GM12872 (cell line): ENCODE measurements around the gene CXXC5.

Experiments
- TF ChIP-seq, protein P1 (sequence below): IDR thresholded peaks from 3 replicates; pipeline ENCODE4 v1.5.1; 2011; ENCODE audit warnings: low read depth, mild to moderate bottlenecking, low read length, moderate library complexity; ENCODE audit not compliant: insufficient read depth

CXXC5 gene

DNA sequence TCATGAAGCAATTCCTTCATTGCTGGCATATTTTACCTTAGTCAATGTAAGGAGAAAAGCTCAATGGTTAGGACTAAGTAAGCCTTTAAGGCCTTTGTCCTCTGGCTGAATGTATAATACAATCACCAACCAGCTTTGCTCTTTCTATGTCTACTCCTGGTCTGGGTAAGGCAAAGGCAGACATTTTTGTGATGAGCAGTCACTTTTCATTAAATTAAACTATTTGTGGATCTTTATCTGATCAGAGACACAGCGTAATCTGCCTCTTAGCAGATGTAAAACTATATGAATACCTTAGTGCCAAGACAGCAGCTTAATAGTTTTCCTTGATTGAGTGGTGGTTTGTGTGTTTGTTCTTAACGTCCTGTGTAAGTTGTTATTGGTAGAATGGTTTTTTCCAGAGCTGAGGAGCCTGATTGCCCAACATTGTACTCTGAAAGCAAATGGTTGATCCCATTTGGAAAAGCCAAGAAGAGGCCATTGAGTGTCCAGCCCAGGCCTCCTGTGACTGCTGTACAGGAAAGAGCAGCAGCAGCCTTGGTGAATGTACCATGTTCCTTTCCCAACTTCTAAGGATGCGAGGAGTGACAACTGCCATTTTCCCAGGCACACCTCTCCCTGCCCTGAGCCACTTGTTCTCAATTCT is 16.5 kb upstream of the CXXC5 start:
- TF ChIP-seq, protein P1, sequence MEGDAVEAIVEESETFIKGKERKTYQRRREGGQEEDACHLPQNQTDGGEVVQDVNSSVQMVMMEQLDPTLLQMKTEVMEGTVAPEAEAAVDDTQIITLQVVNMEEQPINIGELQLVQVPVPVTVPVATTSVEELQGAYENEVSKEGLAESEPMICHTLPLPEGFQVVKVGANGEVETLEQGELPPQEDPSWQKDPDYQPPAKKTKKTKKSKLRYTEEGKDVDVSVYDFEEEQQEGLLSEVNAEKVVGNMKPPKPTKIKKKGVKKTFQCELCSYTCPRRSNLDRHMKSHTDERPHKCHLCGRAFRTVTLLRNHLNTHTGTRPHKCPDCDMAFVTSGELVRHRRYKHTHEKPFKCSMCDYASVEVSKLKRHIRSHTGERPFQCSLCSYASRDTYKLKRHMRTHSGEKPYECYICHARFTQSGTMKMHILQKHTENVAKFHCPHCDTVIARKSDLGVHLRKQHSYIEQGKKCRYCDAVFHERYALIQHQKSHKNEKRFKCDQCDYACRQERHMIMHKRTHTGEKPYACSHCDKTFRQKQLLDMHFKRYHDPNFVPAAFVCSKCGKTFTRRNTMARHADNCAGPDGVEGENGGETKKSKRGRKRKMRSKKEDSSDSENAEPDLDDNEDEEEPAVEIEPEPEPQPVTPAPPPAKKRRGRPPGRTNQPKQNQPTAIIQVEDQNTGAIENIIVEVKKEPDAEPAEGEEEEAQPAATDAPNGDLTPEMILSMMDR, result no peak

DNA sequence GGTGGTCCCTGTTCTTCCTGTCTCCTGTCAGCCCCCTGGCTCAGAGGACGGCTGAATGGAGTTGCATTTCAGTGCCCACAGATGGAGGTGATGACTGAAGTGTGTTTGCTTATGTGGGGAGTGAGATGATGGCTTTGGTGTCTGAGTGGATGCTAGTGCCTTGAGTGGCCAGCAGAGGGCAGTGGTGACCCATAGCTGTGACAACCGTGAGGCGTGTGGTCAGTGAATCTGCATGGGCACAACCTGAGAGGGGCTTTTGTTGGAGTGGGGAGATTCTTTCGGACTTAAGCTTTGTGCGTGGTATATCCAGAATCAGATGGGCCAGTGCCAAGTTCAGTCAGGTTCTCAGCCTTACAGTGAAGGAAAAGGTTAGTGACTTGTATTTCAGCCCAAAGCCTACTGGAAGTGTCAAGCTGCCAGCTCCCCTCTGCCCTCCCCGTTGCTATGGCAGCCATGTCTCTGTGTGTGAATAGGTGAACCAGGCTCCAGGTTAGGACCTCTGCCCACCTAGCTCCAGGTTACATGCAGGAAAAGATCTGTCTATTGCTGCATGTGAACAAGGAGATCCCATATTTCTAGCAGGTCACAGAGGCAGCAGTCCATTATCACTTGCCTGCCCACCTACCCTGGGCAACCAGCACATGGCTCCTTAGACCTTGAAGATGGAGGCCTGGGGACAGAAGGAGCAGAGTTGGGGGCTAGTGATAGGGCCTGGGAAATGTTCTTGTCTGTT is 14.7 kb upstream of the CXXC5 start:
- TF ChIP-seq, protein P1, result peak; percentile 99

DNA sequence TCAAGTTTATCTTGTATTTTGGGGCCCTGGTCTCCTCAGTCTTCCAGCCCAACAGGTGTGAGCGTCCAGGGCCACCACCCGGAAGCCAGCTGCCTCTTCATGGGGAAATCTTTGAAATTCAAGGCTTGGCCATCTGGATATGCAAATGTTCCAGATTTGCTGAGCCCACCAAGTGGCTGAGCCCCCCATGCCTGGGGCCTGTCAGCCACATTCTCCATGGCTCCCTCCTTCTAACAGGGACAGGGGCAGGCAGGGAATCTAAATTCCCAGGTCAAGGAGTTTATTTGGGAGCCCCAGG is 14.2 kb upstream of the CXXC5 start:
- TF ChIP-seq, protein P1, result no peak

DNA sequence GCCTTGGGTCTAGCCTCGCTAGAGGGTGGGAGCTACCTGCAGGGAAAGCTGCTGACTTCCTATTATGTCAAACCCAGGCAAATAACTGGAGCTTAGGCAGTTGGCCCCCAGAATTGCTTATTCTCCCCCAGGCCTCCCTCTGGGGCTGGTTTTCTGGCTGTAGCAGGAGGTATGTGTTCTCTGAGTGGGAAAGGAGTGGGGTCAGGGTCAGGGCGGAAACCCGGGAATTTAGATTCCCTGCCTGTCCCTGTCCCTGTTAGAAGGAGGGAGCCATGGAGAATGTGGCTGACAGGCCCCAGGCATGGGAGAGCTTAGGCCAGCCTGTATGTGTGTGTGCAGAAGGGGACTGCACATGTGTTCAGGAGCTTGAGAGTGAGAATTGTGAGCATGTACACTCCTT is 13.6 kb upstream of the CXXC5 start:
- TF ChIP-seq, protein P1, result no peak

DNA sequence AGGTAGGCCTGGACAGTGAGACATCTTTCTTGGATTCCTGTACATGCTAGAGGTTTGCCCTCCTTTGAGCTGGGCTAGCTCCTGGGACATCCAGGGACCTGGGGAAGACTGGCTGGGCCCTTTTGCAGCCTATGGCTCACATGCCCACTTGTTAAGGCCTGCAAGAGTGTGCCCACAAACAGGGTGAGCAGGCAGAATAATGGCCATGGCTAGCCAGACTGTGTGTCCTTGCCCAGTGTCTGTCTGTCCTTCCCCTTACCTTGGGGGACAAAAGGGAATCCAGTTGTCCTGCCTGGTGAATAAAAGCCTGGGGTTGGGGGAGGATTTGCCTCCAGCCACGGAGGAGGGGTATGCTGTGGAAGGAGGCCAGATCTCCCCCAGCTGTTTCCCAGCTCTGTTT is 13.0 kb upstream of the CXXC5 start:
- TF ChIP-seq, protein P1, result no peak

DNA sequence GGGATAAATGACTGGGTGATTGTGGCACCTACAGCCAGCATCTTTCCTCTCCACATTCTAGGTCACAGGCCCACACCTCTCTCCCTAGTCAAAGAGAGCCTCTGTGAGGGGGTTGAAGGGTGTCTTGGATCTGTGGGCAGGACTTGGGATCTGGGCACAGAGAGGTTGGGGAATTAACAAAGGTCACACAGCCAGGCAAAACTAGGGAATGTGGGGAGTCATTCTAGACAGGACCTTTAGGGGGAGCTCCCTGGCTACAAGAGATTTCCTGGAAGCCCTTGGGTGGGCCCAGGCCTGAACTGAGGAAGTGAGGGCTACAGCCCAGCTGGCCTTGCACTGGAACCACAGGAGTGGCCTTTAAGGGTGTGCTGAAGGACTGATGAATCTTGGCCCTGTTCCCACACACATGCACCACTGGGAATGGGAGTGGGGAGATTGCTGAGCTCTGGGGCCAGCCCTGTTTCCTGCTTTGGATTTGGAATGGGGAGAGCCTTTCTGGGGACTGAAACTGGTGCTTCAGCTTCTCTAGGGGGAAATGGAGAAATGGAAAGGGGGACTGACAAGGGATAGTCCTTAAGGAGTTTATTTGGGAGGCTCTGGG is 12.4 kb upstream of the CXXC5 start:
- TF ChIP-seq, protein P1, result peak; percentile 82

DNA sequence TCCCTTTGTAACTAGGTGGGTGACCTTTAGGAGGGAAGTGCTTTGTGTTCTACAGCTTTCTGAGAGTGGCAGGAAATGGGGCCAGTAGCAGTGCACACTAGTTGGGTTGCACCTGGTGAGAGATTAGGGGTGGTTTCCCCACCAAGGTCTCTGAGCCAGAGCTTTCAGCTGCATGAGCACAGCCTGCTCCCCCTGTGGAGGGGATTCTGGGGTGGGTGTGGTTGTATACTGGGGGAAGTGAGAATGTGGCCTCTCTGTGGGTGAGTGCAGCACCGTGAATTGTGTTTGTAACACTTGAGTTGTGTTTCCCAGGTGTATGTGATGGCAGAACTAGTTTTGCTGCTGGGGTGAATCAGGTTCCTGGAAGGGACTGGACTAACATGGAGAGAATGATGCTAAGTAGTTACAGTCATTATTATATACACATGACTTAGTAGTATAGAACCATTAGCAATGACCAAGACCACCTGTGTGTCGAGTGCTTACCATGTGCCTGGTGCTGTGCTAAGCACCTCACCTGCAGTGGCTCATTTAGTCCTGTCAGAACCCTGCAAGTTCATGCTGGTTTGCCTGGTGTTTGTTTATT is 11.8 kb upstream of the CXXC5 start:
- TF ChIP-seq, protein P1, result no peak
